GM10248 (cell line): ENCODE data around the gene KRT82.

ENCODE experiments used
- CTCF ChIA-PET: fragments of 300-600 bp; sonication (Branson Sonifier 250); formaldehyde crosslinking; extraction: SDS; loops from one replicate; lab custom pipeline; 2021; ENCODE audit warnings: antibody characterized with exemption; lab: Yijun Ruan, JAX
- POLR2A ChIA-PET: fragments of 350-650 bp; sonication (Branson Sonifier 250); formaldehyde crosslinking; extraction: SDS; loops from one replicate; lab custom pipeline; 2020; ENCODE audit warnings: antibody characterized with exemption; lab: Yijun Ruan, JAX
- DNase-seq: peaks from one replicate; pipeline ENCODE4 v3.0.0; 2012; ENCODE audit errors: extremely low spot score
- TF ChIP-seq, protein P1 (sequence below): IDR thresholded peaks from 2 replicates; pipeline ENCODE4 v1.5.1; 2012; ENCODE audit warnings: mild to moderate bottlenecking, low read depth; ENCODE audit errors: extremely low read depth, missing control alignments, control extremely low read depth

Gene KRT82

DNA sequence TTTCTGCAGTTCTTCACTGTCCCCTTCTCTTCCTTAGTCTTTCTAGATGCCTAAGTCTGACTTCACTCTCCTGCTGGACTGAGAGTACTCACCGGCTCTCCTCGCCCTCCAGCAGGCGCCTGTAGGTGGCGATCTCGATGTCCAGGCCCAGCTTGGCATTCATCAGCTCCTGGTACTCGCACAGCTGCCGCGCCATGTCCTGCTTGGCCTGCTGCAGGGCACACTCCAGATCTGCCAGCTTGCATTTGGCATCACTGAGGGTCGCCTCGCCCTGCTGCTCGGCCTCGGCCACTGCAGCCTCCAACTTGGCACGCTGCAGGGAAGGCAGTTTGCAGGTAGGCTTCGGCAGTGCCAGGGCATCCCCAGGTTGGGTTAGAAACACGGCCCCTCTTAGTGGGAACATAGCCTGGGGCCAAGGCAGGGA is 25.9 kb downstream of the KRT82 start:
- DNase-seq = no peak
- CTCF ChIA-PET = interaction anchor here (0.9 to 1.5 kb wide), 3 partner anchors 8 to 21 kb away, joined by 3 to 4 read pairs (median 3); no protein-coding TSS in a partner anchor
- POLR2A ChIA-PET = no interaction called here
- TF ChIP-seq, protein P1, sequence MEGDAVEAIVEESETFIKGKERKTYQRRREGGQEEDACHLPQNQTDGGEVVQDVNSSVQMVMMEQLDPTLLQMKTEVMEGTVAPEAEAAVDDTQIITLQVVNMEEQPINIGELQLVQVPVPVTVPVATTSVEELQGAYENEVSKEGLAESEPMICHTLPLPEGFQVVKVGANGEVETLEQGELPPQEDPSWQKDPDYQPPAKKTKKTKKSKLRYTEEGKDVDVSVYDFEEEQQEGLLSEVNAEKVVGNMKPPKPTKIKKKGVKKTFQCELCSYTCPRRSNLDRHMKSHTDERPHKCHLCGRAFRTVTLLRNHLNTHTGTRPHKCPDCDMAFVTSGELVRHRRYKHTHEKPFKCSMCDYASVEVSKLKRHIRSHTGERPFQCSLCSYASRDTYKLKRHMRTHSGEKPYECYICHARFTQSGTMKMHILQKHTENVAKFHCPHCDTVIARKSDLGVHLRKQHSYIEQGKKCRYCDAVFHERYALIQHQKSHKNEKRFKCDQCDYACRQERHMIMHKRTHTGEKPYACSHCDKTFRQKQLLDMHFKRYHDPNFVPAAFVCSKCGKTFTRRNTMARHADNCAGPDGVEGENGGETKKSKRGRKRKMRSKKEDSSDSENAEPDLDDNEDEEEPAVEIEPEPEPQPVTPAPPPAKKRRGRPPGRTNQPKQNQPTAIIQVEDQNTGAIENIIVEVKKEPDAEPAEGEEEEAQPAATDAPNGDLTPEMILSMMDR = peak; percentile 21

- TF ChIP-seq, protein P1 = no peak
- CTCF ChIA-PET = interaction anchor here (1.2 kb wide), 1 partner anchor 223 kb away, joined by 4 read pairs; no protein-coding TSS in a partner anchor
- POLR2A ChIA-PET = no interaction called here
- DNase-seq = no peak
These were observed 26.6 kb downstream of the KRT82 start for GRCh38 chr12:52379536-52379935.

DNA sequence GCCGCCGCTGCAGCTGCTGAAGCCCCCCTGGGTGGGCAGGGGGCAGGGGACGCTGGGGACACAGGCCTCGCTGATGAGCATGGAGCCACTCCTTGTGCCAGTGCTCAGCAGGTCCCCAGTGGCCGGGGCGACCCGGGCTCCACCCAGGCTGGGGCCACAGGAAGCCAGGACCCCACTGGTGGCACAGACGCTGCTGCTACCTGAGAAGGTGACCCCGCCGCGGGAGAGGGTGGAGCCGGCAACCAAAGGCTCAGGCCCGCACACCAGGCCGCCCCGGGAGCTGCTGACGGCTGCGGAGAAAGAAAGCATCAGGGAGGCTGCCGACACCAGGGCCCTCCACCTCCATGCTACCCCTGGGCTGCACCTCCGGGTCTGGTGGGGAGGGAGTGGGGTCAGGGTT is 28.0 kb downstream of the KRT82 start:
- no peak for DNase-seq
- TF ChIP-seq, protein P1 = no peak
- ChIA-PET CTCF (interaction anchor here (1.1 kb wide), 1 partner anchor 502 kb away, joined by 3 read pairs; no protein-coding TSS in a partner anchor), POLR2A (no interaction called here)

DNA sequence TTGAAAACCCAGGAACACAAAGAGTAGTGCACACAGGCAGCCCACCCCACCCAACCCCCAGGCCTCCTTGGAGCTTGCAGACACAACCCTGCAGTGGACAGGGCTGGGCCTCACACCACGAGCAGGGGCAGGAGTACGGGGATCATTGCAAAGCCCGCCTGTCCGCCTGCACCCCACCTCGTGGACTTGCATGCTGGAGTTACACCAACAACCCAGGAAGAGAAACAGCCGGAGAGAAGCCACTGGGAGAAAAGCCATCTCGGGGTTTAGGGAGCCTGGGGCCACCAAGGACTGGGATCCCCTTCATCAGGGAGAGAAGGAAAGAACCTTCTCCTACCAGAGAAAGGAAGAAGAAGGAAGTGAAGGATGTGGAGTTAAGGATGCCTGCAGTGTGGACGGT is 28.9 kb downstream of the KRT82 start:
- no peak for DNase-seq
- ChIA-PET CTCF (no interaction called here), POLR2A (no interaction called here)
- TF ChIP-seq, protein P1 = no peak

DNA sequence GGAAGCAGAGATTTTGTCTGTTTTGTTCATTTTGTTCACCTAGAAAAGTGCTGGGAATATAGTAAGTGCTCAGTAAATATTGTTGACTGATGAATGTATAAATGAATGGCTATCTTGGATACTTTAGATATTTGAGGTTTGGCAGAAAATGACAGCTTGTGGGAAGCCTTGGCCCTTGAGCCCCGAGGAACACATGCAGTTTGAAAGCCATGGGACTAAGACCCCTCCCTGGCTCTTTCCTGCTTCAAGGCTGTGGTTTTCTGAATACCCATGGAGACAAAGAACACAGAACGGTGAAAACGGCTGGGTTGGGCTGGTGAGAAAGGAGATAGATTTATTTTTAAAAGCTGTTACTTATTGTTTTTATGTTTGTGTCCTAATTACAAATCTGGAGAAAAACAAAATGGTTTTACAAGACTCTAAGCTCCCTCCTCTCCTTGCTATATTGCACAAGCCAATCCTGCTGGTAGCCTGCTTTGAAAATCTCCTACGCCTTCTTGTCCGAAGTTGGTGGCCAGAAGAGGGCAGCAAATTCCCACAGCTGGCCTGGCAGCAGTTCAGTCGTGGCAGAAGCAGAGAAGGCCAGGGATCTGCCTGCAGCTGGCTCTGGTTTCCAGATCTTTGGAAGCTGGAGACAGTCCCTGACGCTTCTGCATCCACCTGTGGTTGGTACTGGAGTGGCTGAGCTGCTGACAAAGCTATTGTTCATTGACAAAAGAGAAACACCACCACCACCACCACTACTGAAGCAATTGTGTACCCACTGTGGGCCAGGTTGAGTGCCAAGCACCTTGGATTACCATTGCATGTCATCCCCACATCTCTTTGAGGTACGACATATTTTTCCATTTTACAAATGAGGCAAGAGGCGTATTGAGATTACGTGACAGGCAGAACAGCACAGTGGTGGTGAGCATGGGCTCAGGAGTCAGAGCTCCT is 33.6 kb downstream of the KRT82 start:
- CTCF ChIA-PET = interaction anchor here (0.8 to 6.6 kb wide), 26 partner anchors 8 to 608 kb away, joined by 3 to 53 read pairs (median 4); partner anchors contain the start of genes KRT83 and KRT84
- POLR2A ChIA-PET = no interaction called here
- TF ChIP-seq, protein P1 = peak; percentile 79
- DNase-seq = peak; percentile 69

- ChIA-PET POLR2A (no interaction called here), CTCF (interaction anchor here (0.8 to 6.6 kb wide), 14 partner anchors 9 to 609 kb away, joined by 3 to 53 read pairs (median 4); partner anchors contain the start of gene KRT84)
- no peak for DNase-seq
- TF ChIP-seq, protein P1 = no peak
These were observed 34.4 kb downstream of the KRT82 start for GRCh38 chr12:52371716-52372115.
